Measurements from ENCODE around the gene SLC39A7. TPM values are rescaled to one million over a fixed set of nuclear protein-coding genes. Genes with fewer than 3 reads are reported as not detected.
"Not testable (repeated sequence)": the region's sequence is repeated elsewhere in the genome, so short reads cannot be mapped to it uniquely, and the experiment has no call there.

The SLC39A7 gene
- total and polyA plus RNA-seq, 8 donors, result 9.3 to 119 (median 61.2) TPM

- TF ChIP-seq POLR2A (IDR thresholded peaks at IDR 0.05), result no peak
- H3K9me3 ChIP-seq, result no peaks in the 10 kb centered on the region
- no peak overlapping the region for H3K4me3 ChIP-seq
- H3K27ac ChIP-seq, result no peak overlapping the region
- peaks cover 0 to 28% (median 10%) of the 10 kb centered on the region in 3 donors for H3K27me3 ChIP-seq
- H3K4me1 ChIP-seq, result peaks cover 13 to 25% (median 21%) of the 10 kb centered on the region in 4 donors
- H3K36me3 ChIP-seq, result peaks cover 0 to 13% (median 9%) of the 10 kb centered on the region in 4 donors
- 86 to 100% (median 89%) methylated on average over 2 to 4 of the region's 4 CpGs for WGBS, 5 donors
- intact Hi-C loops (cut with DNase I; ENCODE audit: low total_unique reads), result no loop called here
- no peak for DNase-seq
These were observed 15.5 kb downstream of the SLC39A7 start for GRCh38 chr6:33216117-33216649.

GRCh38 chr6:33217246-33217645 is 16.6 kb downstream of the SLC39A7 start:
- TF ChIP-seq, protein P1, sequence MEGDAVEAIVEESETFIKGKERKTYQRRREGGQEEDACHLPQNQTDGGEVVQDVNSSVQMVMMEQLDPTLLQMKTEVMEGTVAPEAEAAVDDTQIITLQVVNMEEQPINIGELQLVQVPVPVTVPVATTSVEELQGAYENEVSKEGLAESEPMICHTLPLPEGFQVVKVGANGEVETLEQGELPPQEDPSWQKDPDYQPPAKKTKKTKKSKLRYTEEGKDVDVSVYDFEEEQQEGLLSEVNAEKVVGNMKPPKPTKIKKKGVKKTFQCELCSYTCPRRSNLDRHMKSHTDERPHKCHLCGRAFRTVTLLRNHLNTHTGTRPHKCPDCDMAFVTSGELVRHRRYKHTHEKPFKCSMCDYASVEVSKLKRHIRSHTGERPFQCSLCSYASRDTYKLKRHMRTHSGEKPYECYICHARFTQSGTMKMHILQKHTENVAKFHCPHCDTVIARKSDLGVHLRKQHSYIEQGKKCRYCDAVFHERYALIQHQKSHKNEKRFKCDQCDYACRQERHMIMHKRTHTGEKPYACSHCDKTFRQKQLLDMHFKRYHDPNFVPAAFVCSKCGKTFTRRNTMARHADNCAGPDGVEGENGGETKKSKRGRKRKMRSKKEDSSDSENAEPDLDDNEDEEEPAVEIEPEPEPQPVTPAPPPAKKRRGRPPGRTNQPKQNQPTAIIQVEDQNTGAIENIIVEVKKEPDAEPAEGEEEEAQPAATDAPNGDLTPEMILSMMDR (IDR thresholded peaks at IDR 0.05), result no peak
- TF ChIP-seq EP300 (IDR thresholded peaks at IDR 0.05) (no peak), POLR2AphosphoS5 (IDR thresholded peaks at IDR 0.05) (no peak), POLR2A (IDR thresholded peaks at IDR 0.05) (no peak)
- intact Hi-C loops (cut with DNase I; ENCODE audit: low total_unique reads), result no loop called here
- Histone ChIP-seq H3K4me3 (no peak overlapping the region), H3K27me3 (peaks cover 0 to 35% (median 10%) of the 10 kb centered on the region in 3 donors), H3K4me1 (peaks cover 13 to 21% (median 19%) of the 10 kb centered on the region in 4 donors), H3K36me3 (peaks cover 0 to 2% (median under 1%) of the 10 kb centered on the region in 4 donors), H3K9me3 (no peaks in the 10 kb centered on the region), H3K27ac (no peak overlapping the region)
- DNase-seq, result no peak
- 76 to 81% (median 79%) methylated on average over 6 of the region's 6 CpGs for WGBS, 5 donors

GRCh38 chr6:33217681-33218080 is 17.0 kb downstream of the SLC39A7 start:
- no peak for TF ChIP-seq POLR2A (IDR thresholded peaks at IDR 0.05)
- TF ChIP-seq EP300 (IDR thresholded peaks at IDR 0.05), result no peak
- TF ChIP-seq, protein P1 (IDR thresholded peaks at IDR 0.05), result no peak
- intact Hi-C loops (cut with DNase I; ENCODE audit: low total_unique reads), result no loop called here
- 56 to 60% (median 59%) methylated on average over 3 of the region's 3 CpGs for WGBS, 5 donors
- H3K4me1 ChIP-seq, result peaks cover 10 to 16% (median 15%) of the 10 kb centered on the region in 4 donors
- H3K27ac ChIP-seq, result no peak overlapping the region
- no peak overlapping the region for H3K4me3 ChIP-seq
- DNase-seq, result no peak
- peaks cover 0 to 35% (median 10%) of the 10 kb centered on the region in 3 donors for H3K27me3 ChIP-seq
- H3K36me3 ChIP-seq, result no peaks in the 10 kb centered on the region
- no peaks in the 10 kb centered on the region for H3K9me3 ChIP-seq

DNA sequence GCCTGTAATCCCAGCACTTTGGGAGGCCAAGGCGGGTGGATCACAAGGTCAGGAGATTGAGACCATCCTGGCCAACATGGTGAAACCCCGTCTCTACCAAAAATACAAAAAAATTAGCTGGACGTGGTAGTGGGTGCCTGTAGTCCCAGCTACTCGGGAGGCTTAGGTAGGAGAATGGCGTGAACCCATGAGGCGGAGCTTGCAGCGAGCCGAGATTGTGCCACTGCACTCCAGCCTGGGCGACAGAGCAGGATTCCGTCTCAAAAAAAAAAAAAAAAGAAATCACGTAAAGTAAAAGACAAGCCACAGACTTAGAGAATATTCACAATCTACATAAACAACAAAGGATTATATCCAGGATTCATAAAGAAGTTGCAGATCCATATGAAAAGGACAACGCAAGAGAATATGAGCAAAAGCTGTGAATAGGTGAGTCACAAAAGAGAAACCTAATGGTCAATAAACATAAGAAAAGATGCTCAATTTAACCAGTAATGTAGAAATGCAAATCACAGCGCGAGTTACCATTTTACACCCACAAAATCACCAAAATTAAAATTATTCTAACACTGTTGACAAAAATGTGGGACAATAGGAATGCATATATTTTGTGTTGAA is 25.9 kb downstream of the SLC39A7 start:
- WGBS, 5 donors, result 43 to 61% (median 44%) methylated on average over 14 of the region's 14 CpGs
- H3K36me3 ChIP-seq; intact Hi-C loops (cut with DNase I; ENCODE audit: low total_unique reads); DNase-seq; H3K4me1 ChIP-seq; H3K4me3 ChIP-seq; H3K9me3 ChIP-seq; H3K27ac ChIP-seq: not testable (repeated sequence)
- H3K27me3 ChIP-seq, result peaks cover 0 to 47% (median 0%) of the 10 kb centered on the region in 3 donors

- DNase-seq, result no peak
- H3K36me3 ChIP-seq, result no peaks in the 10 kb centered on the region
- no peak overlapping the region for H3K27ac ChIP-seq
- no peak overlapping the region for H3K4me3 ChIP-seq
- TF ChIP-seq, protein P1 (IDR thresholded peaks at IDR 0.05), result no peak
- TF ChIP-seq EP300 (IDR thresholded peaks at IDR 0.05), result no peak
- H3K9me3 ChIP-seq, result no peaks in the 10 kb centered on the region
- no peaks in the 10 kb centered on the region for H3K4me1 ChIP-seq
- WGBS, 5 donors, result 13 to 24% (median 19%) methylated on average over 6 of the region's 6 CpGs
- intact Hi-C loops (cut with DNase I; ENCODE audit: low total_unique reads), result loop anchor here (10.0 kb wide), 1 partner anchor 110 kb away; no protein-coding TSS in a partner anchor
- H3K27me3 ChIP-seq, result peaks cover 0 to 39% (median 12%) of the 10 kb centered on the region in 3 donors
These were observed 34.6 kb downstream of the SLC39A7 start for GRCh38 chr6:33235221-33235634.

Data from stomach (tissue), 9 donors.